GM21576 (cell line): ENCODE measurements around the gene PNMA8A.

ENCODE experiments used
- ATAC-seq: cut with Tn5 transposase; IDR thresholded peaks from one replicate; pipeline ENCODE4 v1.9.1; 2021; ENCODE audit warnings: mild to moderate bottlenecking, moderate library complexity; ENCODE audit not compliant: unreplicated experiment

The PNMA8A gene

DNA sequence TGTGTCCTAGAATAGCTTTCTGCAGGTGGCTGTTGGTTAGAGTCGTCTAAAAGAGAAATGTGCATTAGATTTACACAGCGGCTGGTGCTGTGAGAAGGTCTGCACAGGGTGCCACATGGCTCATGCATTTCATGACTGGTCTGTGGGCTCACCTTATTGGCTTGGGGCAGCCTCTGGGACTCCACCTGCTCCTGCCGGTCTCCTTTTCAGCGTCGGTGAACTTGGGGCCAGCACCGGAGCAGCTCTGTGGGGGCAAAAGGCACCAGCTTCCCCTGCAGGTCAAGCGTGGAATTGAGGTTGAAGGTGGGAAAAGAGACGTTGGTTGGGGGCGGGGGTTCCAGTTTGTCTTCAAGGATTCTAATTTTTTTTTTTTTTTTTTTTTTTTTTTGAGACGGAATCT lies 39.5 kb downstream of the PNMA8A start:
- no peak for ATAC-seq

DNA sequence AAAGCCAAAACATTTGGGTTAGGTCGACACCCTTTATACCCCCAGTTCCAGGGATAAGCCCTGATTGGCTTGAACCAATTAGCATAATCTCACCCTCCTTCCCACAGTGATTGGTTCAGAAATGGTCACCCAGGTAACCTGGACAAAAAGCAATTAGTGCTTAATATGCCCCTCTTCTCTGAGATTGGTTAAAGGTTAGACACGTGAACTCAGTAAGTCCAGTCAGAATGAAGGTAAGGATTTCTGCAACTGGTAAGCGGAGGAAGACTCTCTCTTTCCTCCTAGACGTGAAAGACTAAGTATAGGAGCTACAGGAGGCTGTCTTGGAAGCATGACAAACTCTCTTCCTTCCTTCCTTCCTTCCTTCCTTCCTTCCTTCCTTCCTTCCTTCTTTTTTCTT lies 41.4 kb downstream of the PNMA8A start:
- no peak for ATAC-seq

DNA sequence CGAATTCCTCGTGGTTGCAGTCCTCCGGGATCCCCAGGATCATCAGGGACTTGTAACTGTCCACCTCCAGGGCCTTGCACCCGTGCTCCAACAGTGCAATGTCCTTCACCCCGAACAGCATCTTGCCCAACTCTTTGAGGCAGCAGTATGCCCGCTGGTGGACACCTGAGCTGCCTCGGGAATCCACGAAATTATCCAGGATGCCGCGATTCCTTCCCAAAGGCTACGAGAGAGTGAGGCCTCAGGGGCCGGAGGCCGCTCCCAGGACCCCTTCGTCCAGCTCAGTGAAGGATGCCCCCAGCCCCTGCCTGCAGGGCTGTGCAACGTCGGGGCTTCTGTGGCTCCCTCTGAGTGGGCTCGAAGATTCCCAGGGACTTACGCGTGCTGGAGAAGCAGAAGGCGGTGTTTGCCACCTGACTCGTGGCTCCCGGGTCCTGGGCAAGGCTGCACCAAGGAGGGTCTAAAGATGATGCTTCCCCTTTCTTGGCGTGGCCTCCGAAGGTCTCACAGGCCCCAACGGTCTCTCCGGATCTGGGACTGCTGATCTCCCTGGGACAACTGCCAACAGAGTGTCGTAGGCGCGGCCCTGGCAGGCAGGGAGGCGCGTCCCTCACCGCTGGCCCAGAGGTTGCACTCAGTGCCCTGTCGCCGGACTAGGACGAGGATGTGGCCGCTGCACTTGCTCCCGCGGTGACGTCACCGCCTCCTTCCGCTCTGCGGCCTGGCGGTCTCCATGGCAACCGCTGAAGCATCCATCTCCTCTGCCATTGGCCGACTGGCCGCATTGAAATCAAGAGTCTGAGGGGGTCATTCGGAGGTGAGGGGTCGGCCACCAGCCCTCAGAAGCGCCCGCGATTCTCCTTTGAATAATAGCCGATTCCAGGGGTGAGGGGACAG lies 42.9 kb downstream of the PNMA8A start, which contains the start of gene PNMA8C:
Gene PNMA8C, minus strand, starts transcription at position 698 of the 897 bp plus-strand sequence. Its CDS starts 577 bp downstream, at position 121.
- ATAC-seq = no peak

DNA sequence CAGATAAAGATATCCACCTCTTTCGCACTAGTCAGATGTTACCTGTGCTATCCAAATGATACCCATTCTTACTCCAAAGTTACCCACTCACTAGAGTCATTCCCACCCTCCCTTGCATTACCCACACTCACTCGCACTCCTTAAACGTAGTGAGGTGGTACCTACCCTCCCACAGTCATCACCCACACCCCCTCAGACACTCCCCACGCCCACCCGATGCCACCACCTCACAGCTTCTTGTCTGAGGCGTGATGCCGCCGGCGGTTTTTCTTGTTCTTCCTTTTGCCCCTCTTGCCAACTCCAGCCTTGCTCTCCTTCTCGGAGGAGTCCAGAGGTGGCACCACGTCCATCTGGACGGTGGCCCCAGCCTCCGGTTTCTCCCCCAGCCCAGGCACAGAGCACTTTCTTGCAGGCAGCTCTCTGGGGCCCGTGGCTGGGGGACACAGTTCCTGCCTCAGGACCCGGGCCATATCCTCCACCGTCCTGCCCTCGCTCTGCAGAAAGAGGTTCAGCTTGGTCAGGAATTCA lies 43.8 kb downstream of the PNMA8A start:
- ATAC-seq = no peak

DNA sequence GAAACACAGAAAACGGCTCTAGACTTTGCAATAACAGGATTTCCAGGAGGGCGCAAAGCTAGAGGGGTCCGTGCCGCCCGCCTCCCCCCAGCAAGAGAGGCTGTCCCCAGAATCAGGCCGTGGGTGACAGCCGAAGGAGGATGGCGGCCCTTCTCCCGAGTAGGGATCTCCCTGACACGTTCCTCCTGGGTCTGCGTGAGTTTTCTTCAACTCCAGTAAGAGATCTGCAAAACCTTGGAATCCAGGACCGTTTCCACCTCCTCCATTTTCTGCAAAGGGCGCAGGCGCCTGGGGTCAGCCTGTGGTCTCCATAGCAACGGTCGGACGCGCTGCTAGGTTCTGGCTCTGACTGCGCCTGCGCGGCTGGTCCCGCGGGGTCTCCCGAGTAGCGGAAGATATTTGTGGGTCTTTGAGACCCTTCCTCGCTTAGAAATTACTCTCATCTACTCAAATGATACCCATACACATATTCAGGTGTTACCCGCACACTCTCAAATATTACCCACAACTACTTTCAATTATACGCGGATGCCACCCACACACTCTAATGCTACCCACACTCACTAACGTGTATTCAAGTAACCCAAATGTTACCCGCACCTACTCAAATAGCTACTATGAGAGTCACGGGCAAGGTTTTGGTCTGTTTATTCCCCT lies 44.7 kb downstream of the PNMA8A start:
- no peak for ATAC-seq

DNA sequence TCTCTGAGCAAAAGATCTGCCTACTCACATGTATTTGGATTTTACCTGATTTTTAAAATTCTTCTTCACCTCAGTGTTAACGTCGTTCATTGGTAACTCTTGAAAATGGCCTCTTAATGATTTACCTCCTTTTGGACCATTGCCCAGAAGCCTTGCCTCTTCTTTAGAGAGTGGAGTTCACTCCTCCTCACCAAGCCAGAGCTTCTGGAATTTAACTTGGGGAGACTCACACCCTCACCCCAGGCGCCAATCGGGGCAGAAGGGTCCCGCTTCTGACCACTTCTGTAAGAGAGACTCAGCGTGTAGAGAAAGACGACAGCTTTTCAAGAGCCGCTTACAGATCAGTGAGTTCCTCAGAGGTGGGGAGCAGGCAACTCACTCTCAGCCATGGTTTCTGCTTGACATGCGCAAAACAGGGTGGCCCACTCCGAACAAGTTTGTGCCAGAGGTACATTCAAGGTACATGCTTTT lies 45.3 kb downstream of the PNMA8A start:
- no peak for ATAC-seq

DNA sequence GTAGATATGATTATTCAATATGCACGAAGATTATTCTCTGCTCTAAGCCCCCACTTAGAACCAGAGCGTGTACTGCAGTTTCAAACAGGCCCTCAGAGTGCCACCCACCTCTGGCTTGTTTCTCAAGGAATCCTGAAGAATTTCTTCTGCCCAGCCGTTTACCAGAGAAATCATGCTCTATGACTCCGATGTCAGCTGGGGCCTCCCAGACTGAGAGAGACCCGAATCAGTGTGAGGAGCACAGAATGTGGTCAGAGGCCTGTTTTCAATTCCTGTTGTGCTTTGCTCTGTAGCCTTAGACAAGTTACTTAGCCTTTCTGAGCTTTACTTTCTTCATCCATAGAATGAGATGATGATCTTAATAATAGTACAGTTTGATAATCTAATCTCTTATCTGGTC lies 48.2 kb downstream of the PNMA8A start:
- no peak for ATAC-seq

DNA sequence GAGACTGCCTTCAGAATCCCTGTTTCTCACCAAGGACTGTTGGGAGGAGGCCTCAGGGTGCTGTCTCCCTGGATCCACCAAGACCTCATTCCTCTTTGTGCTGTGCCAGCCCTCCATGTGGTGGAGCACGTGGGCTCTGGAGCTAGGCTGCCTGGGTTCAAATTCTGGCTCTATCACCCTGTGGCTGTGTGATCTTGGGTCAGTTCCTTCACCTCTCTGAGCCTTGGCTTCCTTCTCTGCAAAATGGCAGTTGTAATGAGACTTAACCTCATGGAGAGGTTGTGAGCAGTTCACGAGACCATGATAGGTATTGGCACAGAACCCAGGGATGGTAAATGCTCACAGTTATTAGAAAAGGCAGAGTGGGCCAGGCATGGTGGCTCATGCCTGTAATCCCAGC lies 49.0 kb downstream of the PNMA8A start:
- no peak for ATAC-seq

DNA sequence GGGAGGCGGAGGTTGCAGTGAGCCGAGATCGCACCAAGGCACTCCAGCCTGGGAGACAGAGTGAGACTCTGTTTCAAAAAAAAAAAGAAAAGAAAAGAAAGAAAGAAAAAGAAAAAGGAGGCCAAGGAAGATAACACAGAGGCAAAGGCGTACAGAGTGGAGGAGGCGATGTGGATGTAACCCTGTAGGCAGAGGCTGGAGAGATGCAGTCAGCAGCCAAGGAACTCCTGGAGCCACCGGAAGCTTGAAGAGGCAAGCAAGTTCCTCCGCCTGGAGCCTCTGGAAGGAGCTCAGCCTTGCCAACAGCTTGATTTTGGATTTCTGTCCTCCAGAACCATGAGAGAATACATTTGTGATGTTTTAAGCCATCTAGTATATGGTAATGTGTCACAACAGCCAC lies 51.3 kb downstream of the PNMA8A start:
- no peak for ATAC-seq
